ENCODE results near the gene ATP6V1B1.

- TF ChIP-seq, protein P1, sequence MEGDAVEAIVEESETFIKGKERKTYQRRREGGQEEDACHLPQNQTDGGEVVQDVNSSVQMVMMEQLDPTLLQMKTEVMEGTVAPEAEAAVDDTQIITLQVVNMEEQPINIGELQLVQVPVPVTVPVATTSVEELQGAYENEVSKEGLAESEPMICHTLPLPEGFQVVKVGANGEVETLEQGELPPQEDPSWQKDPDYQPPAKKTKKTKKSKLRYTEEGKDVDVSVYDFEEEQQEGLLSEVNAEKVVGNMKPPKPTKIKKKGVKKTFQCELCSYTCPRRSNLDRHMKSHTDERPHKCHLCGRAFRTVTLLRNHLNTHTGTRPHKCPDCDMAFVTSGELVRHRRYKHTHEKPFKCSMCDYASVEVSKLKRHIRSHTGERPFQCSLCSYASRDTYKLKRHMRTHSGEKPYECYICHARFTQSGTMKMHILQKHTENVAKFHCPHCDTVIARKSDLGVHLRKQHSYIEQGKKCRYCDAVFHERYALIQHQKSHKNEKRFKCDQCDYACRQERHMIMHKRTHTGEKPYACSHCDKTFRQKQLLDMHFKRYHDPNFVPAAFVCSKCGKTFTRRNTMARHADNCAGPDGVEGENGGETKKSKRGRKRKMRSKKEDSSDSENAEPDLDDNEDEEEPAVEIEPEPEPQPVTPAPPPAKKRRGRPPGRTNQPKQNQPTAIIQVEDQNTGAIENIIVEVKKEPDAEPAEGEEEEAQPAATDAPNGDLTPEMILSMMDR (IDR thresholded peaks at IDR 0.05), result no peak
- no peak for TF ChIP-seq POLR2A (IDR thresholded peaks at IDR 0.05)
Observed at GRCh38 chr2:70960833-70961647, 25.3 kb downstream of the ATP6V1B1 start.
